Prostate gland (tissue), 2 donors: ENCODE measurements around the gene ITGA11.
A peak's percentile ranks its signal among the peaks of the same experiment; 100 is the strongest.

ENCODE experiments used
- CTCF ChIP-seq, 4 experiments: fragments of 200-600 bp in 2 of 4; fragments of 450-650 bp in 2 of 4; sonication (generic) in 2 of 4; IDR thresholded peaks; 1 replicate in 3 of 4; 2 replicates in 1 of 4; pipeline ENCODE4 v1.5.1; 2016 to 2019; ENCODE audit warnings: antibody characterized with exemption in 4 of 4, mild to moderate bottlenecking in 2 of 4, moderate library complexity in 2 of 4
- POLR2A ChIP-seq: fragments of 450-650 bp; IDR thresholded peaks from one replicate; pipeline ENCODE4 v1.6.1; 2016; ENCODE audit warnings: antibody characterized with exemption, mild to moderate bottlenecking
- POLR2AphosphoS5 ChIP-seq: sonication (generic); formaldehyde crosslinking; IDR thresholded peaks from one replicate; pipeline ENCODE4 v1.6.1; 2017; ENCODE audit warnings: antibody characterized with exemption

GRCh38 chr15:68470049-68470742 lies 38.2 kb upstream of the ITGA11 start:
- TF ChIP-seq POLR2A (no peak), CTCF (IDR thresholded peaks at IDR 0.05) (no peak), POLR2AphosphoS5 (peak; percentile 1)
